GM23338 (cell line): Measurements from ENCODE around the gene MLST8. TPM values are rescaled to one million over a fixed set of nuclear protein-coding genes. Genes with fewer than 3 reads are reported as not detected.
A peak's percentile ranks its signal among the peaks of the same experiment; 100 is the strongest.

ENCODE experiments used
- ATAC-seq: fragments of 200-7000 bp; cut with Tn5 transposase; 3 replicates; pipeline ENCODE4 v1.9.1; 2020
- DNase-seq: peaks from one replicate; pipeline ENCODE4 v3.0.0-alpha.2; 2015; ENCODE audit warnings: low spot score
- H2AFZ ChIP-seq: fragments of 200-600 bp; sonication (generic); 2 replicates; pipeline ENCODE4 v1.8.0; 2016; ENCODE audit warnings: antibody characterized with exemption, mild to moderate bottlenecking, moderate library complexity
- H3F3A ChIP-seq: fragments of 200-600 bp; sonication (generic); replicated peaks from 2 replicates; pipeline ENCODE4 v1.8.0; 2017; ENCODE audit warnings: antibody characterized with exemption, mixed run types, low read depth
- H3K27ac ChIP-seq: fragments of 200-600 bp; sonication (generic); 2 replicates; pipeline ENCODE4 v1.6.1; 2016; ENCODE audit warnings: low read depth
- H3K27me3 ChIP-seq: fragments of 200-600 bp; sonication (generic); 2 replicates; pipeline ENCODE4 v1.8.0; 2016; ENCODE audit warnings: mild to moderate bottlenecking, mixed run types, moderate library complexity; ENCODE audit not compliant: insufficient read depth
- H3K36me3 ChIP-seq: fragments of 200-600 bp; sonication (generic); 2 replicates; pipeline ENCODE4 v1.8.0; 2016; ENCODE audit warnings: mild to moderate bottlenecking; ENCODE audit not compliant: insufficient read depth
- H3K4me1 ChIP-seq: fragments of 200-600 bp; sonication (generic); 2 replicates; pipeline ENCODE4 v1.8.0; 2016; ENCODE audit warnings: mild to moderate bottlenecking, moderate library complexity; ENCODE audit not compliant: insufficient read depth
- H3K4me2 ChIP-seq: fragments of 200-600 bp; sonication (generic); 2 replicates; pipeline ENCODE4 v1.7.1; 2017; ENCODE audit warnings: mixed run types
- H3K4me3 ChIP-seq: fragments of 200-600 bp; sonication (generic); 2 replicates; pipeline ENCODE4 v1.6.1; 2016; ENCODE audit warnings: mixed run types
- H3K79me2 ChIP-seq: fragments of 200-600 bp; sonication (generic); replicated peaks from 2 replicates; pipeline ENCODE4 v1.8.0; 2017; ENCODE audit warnings: mild to moderate bottlenecking; ENCODE audit not compliant: insufficient read depth
- H3K9me2 ChIP-seq: fragments of 200-600 bp; sonication (generic); 2 replicates; pipeline ENCODE4 v1.8.0; 2017; ENCODE audit not compliant: insufficient read depth
- H4K20me1 ChIP-seq: fragments of 200-600 bp; sonication (generic); replicated peaks from 2 replicates; pipeline ENCODE4 v1.8.0; 2017; ENCODE audit warnings: mild to moderate bottlenecking; ENCODE audit not compliant: insufficient read depth
- H3K27ac Mint-ChIP-seq: 2 replicates; pipeline ENCODE4 v1.8.0; 2020; ENCODE audit warnings: inconsistent platforms, mild to moderate bottlenecking, moderate library complexity, mixed read lengths
- H3K27me3 Mint-ChIP-seq: 3 replicates; pipeline ENCODE4 v1.8.0; 2022; ENCODE audit warnings: low read depth, mild to moderate bottlenecking, moderate library complexity, mixed read lengths, inconsistent platforms; ENCODE audit not compliant: insufficient read depth, poor library complexity
- H3K36me3 Mint-ChIP-seq: 3 replicates; pipeline ENCODE4 v1.8.0; 2021; ENCODE audit warnings: low read depth, mild to moderate bottlenecking, inconsistent platforms, moderate library complexity, mixed read lengths
- H3K4me1 Mint-ChIP-seq: 3 replicates; pipeline ENCODE4 v1.8.0; 2020; ENCODE audit warnings: mild to moderate bottlenecking, inconsistent platforms, mixed read lengths
- H3K4me3 Mint-ChIP-seq: 3 replicates; pipeline ENCODE4 v1.8.0; 2021; ENCODE audit warnings: moderate library complexity, mild to moderate bottlenecking, inconsistent platforms, mixed read lengths
- H3K9me3 Mint-ChIP-seq: 3 replicates; pipeline ENCODE4 v1.8.0; 2020; ENCODE audit warnings: moderate library complexity, mild to moderate bottlenecking, inconsistent platforms, mixed read lengths
- CREB1 ChIP-seq: fragments of 250-450 bp; sonication (Bioruptor Pico); IDR thresholded peaks from 2 replicates; pipeline ENCODE4 v1.5.0; 2020; ENCODE audit warnings: low read depth, mild to moderate bottlenecking, moderate library complexity
- CTCF ChIP-seq, 2 experiments: fragments of 200-600 bp in 1 of 2; sonication (generic) in 1 of 2; conservative IDR thresholded peaks; 2 replicates each; pipeline versions ENCODE4 v1.5.1 to v1.6.1; 2016 to 2017; ENCODE audit warnings: antibody characterized with exemption in 2 of 2, low read depth in 2 of 2, mild to moderate bottlenecking in 2 of 2, moderate library complexity in 1 of 2
- ETS1 ChIP-seq: IDR thresholded peaks from 2 replicates; pipeline ENCODE4 v1.6.1; 2016; ENCODE audit warnings: antibody characterized with exemption
- EZH2 ChIP-seq: fragments of 200-600 bp; sonication (generic); IDR thresholded peaks from one replicate; pipeline ENCODE4 v1.8.0; 2017; ENCODE audit warnings: antibody characterized with exemption, mild to moderate bottlenecking, low read depth; ENCODE audit not compliant: unreplicated experiment
- EZH2phosphoT487 ChIP-seq: fragments of 200-600 bp; sonication (generic); IDR thresholded peaks from one replicate; pipeline ENCODE4 v1.8.1; 2018; ENCODE audit warnings: antibody characterized with exemption; ENCODE audit not compliant: unreplicated experiment
- NANOG ChIP-seq: IDR thresholded peaks from 2 replicates; pipeline ENCODE4 v1.6.1; 2016; ENCODE audit warnings: antibody characterized with exemption, borderline replicate concordance
- POLR2AphosphoS5 ChIP-seq: IDR thresholded peaks from 2 replicates; pipeline ENCODE4 v1.6.1; 2016; ENCODE audit warnings: antibody characterized with exemption, low read depth
- ZNF331 ChIP-seq: fragments of 250-450 bp; sonication (Bioruptor Pico); IDR thresholded peaks from 2 replicates; pipeline ENCODE4 v1.5.0; 2020; ENCODE audit warnings: low read depth, mild to moderate bottlenecking, moderate library complexity
- ZNF462 ChIP-seq: fragments of 250-450 bp; sonication (Bioruptor Pico); IDR thresholded peaks from 2 replicates; pipeline ENCODE4 v1.5.0; 2020; ENCODE audit warnings: mild to moderate bottlenecking, moderate library complexity
- polyA plus RNA-seq: library from polyadenylated mRNA; unstranded; fragments of >200 nt; fragmentation: Nextera tagmentation; extraction: Ambion mirVana; gene quantifications from 2 replicates; pipeline ENCODE4 v1.2.1, GENCODE V29; 2016
- total RNA-seq: library from RNA; depleted of rRNA; stranded (reverse); fragments of >200 nt; shearing (Covaris generic); gene quantifications from 2 replicates; pipeline ENCODE4 v1.2.3, GENCODE V29; 2014

The MLST8 gene
- total and polyA plus RNA-seq, 2 experiments from 2014 or later = 58.8 to 138 TPM

- no peak for TF ChIP-seq CTCF (conservative IDR thresholded peaks at IDR 0.05; ENCODE audit: low read depth in 2 of 2)
- TF ChIP-seq EZH2phosphoT487 = no peak
- no peak for TF ChIP-seq EZH2
- no peak for TF ChIP-seq ZNF462 (CRISPR knock-in tag)
- TF ChIP-seq CREB1 (CRISPR knock-in tag) = no peak
Observed at GRCh38 chr16:2213817-2214718, 8.8 kb downstream of the MLST8 start (continued).

- Histone ChIP-seq H4K20me1 (peaks cover 18% of the 10 kb centered on the region), H3K27me3 (no peaks in the 10 kb centered on the region), H3K36me3 (0 out of 2 replicates have a peak, but pooled peaks cover 5% of the 10 kb centered on the region), H2AFZ (peak within 1 kb of the TSS; percentile 89), H3K79me2 (peaks cover 19% of the 10 kb centered on the region), H3F3A (peaks cover 37% of the 10 kb centered on the region; the same call in 1 of the 2 replicates), H3K9me2 (no peaks in the 10 kb centered on the region), H3K4me1 (peaks cover 10% of the 10 kb centered on the region; the same call in 1 of the 2 replicates), H3K27ac (peak within 1 kb of the TSS; percentile 98), H3K4me3 (peak within 1 kb of the TSS; percentile 69), H3K4me2 (peak within 1 kb of the TSS; percentile 84)
- peaks cover 17% of the 10 kb centered on the region for H3K4me1 Mint-ChIP-seq
- peak within 1 kb of the TSS; percentile 99 for H3K27ac Mint-ChIP-seq
- no peaks in the 10 kb centered on the region; the same call in 2 of the 3 replicates for H3K9me3 Mint-ChIP-seq
- H3K4me3 Mint-ChIP-seq = peak within 1 kb of the TSS; percentile 92
- H3K36me3 Mint-ChIP-seq = peaks cover 23% of the 10 kb centered on the region
- ATAC-seq (no peak), DNase-seq (no peak)
- H3K27me3 Mint-ChIP-seq = peaks cover 17% of the 10 kb centered on the region
- no peak for TF ChIP-seq POLR2AphosphoS5
- no peak for TF ChIP-seq ZNF331
- no peak for TF ChIP-seq EZH2
- TF ChIP-seq NANOG = no peak
- no peak for TF ChIP-seq ETS1
Observed at GRCh38 chr16:2214719-2214968, 9.4 kb downstream of the MLST8 start, which contains the start of gene PGP. PGP (minus strand) TSS chr16:2214840; CDS start chr16:2214777, 63 bp downstream.
